Measurements from ENCODE around the gene CHI3L2. TPM values are rescaled to one million over a fixed set of nuclear protein-coding genes. Genes with fewer than 3 reads are reported as not detected.
A peak's percentile ranks its signal among the peaks of the same experiment; 100 is the strongest.

The CHI3L2 gene
- total and polyA plus RNA-seq, 12 donors: 0.33 to 9.1 (median 2.7) TPM; not detected in 1

GRCh38 chr1:111200802-111201161, 26.7 kb upstream of the CHI3L2 start:
- H3K4me1 ChIP-seq (replicated peaks in 1 of 2): peaks cover 14 to 44% of the 10 kb centered on the region in 2 donors
- no peaks in the 10 kb centered on the region for H3K36me3 ChIP-seq (replicated peaks in 1 of 2)
- H3K27ac ChIP-seq: peak overlapping the region in 4 of 5 donors; percentile 29 to 87 (median 66)
- 39 to 72% (median 58%) methylated on average over 3 of the region's 3 CpGs for WGBS, 4 donors
- H3K9me3 ChIP-seq (replicated peaks in 1 of 3): no peaks in the 10 kb centered on the region
- peak overlapping the region in 1 of 4 donors; percentile 21 for H3K4me3 ChIP-seq
- no peak for DNase-seq
- no peak for TF ChIP-seq CTCF (IDR thresholded peaks at IDR 0.05)
- TF ChIP-seq POLR2A (IDR thresholded peaks at IDR 0.05): no peak
- H3K27me3 ChIP-seq: no peaks in the 10 kb centered on the region
- intact Hi-C loops (cut with DNase I): no loop called here

GRCh38 chr1:111201275-111202090, 26.0 kb upstream of the CHI3L2 start:
- no peaks in the 10 kb centered on the region for H3K36me3 ChIP-seq (replicated peaks in 1 of 2)
- H3K4me3 ChIP-seq: no peak overlapping the region
- peak overlapping the region in 4 of 5 donors; percentile 29 to 87 (median 53) for H3K27ac ChIP-seq
- H3K27me3 ChIP-seq: no peaks in the 10 kb centered on the region
- peaks cover 14 to 44% of the 10 kb centered on the region in 2 donors for H3K4me1 ChIP-seq (replicated peaks in 1 of 2)
- WGBS, 4 donors: 67 to 84% (median 75%) methylated on average over 5 of the region's 5 CpGs
- no peaks in the 10 kb centered on the region for H3K9me3 ChIP-seq (replicated peaks in 1 of 3)
- intact Hi-C loops (cut with DNase I): no loop called here
- DNase-seq: no peak
- TF ChIP-seq CTCF (IDR thresholded peaks at IDR 0.05) (no peak), POLR2A (IDR thresholded peaks at IDR 0.05) (no peak)

- H3K9me3 ChIP-seq (replicated peaks in 1 of 3): no peaks in the 10 kb centered on the region
These were observed 25.2 kb upstream of the CHI3L2 start for GRCh38 chr1:111202366-111202706.

More at GRCh38 chr1:111202366-111202706, 25.2 kb upstream of the CHI3L2 start:
- peaks cover 14 to 44% of the 10 kb centered on the region in 2 donors for H3K4me1 ChIP-seq (replicated peaks in 1 of 2)
- intact Hi-C loops (cut with DNase I): no loop called here
- H3K27me3 ChIP-seq: no peaks in the 10 kb centered on the region
- peak overlapping the region in 1 of 5 donors; percentile 91 for H3K27ac ChIP-seq
- DNase-seq: no peak
- H3K4me3 ChIP-seq: no peak overlapping the region
- 92 to 100% (median 97%) methylated on average over 1 of the region's 1 CpG for WGBS, 4 donors
- H3K36me3 ChIP-seq (replicated peaks in 1 of 2): no peaks in the 10 kb centered on the region
- no peak for TF ChIP-seq CTCF (IDR thresholded peaks at IDR 0.05)
- TF ChIP-seq POLR2A (IDR thresholded peaks at IDR 0.05): no peak

Measured in adrenal gland (tissue), 12 donors.